Fibroblast of pulmonary artery (primary cell): Measurements from ENCODE around the gene BDKRB1.

Experiments
- DNase-seq: peaks from one replicate; pipeline ENCODE4 v3.0.0-alpha.2; 2010; ENCODE audit warnings: low read depth
- H3K4me3 ChIP-seq: replicated peaks from 2 replicates; pipeline ENCODE4 v1.5.1; 2011; ENCODE audit warnings: low read depth, mild to moderate bottlenecking, control low read depth, low read length, moderate library complexity
- CTCF ChIP-seq: IDR thresholded peaks from 2 replicates; pipeline ENCODE4 v1.5.1; 2011; ENCODE audit warnings: mild to moderate bottlenecking, control low read depth, low read length, inconsistent platforms; ENCODE audit errors: missing control alignments

The BDKRB1 gene

DNA sequence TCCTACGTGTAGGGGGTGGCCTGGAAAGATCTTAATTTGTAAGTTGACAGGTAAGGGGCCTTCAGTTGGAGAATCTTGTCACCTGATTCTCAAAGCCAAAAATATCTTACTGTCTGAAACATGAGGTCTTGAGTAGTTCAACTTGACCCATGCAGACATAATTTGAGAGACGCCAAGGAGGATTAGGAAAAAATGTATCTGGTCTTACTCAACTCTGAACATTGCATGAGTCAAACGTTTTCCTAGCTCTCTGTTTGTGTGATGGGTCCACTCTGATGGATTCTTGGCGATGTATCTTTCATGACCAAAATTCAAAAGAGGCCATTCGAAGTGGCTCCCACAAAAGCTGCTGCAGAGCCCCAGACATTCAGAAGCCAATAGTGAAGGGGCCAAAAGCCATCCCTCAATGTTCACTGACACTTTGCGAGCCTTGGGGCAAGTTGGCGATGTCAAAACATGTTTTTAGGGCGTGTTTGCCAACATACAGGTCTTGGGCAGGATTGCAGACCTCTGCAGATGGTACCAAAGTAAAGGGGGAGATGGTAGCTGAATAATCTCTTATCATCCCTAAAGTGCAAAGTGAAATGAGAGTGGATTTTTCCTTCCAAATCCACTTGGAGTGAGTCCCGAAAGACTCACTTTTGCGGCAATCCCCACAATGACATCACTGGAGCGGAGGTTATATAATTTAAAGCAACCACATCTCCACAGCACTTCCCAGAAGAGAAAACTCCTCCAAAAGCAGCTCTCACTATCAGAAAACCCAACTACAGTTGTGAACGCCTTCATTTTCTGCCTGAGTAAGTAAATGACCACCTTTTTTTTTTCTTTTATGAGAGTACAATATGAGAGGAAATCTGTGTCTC is at the start of gene BDKRB1:
Gene BDKRB1 (plus strand): TSS at position 710 of the 866 bp plus-strand sequence. CDS start 7,473 bp downstream, outside the sequence.
- TF ChIP-seq CTCF: no peak
- DNase-seq: peak; percentile 83
- H3K4me3 ChIP-seq: peak within 1 kb of the TSS; percentile 21

DNA sequence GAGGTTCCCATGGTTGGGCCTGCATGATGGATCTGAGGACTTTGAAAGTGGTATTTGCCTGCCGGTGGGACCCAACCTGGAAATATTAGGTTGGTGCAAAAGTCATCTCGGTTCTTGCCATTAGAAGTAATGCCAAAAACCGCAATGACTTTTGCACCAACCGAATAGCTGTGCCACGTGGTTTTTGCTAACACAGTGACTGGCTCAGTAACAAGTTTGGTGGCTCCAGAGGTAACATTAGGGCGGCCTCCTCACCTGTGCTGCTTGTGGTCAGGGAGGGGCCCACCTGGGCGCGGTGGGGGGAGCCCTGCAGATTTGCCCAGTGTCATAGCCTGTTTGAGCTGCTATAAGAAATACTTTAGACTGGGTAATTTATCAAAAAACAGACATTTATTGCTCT is 49.5 kb upstream of the BDKRB1 start:
- H3K4me3 ChIP-seq: no peak overlapping the region
- no peak for DNase-seq
- no peak for TF ChIP-seq CTCF

DNA sequence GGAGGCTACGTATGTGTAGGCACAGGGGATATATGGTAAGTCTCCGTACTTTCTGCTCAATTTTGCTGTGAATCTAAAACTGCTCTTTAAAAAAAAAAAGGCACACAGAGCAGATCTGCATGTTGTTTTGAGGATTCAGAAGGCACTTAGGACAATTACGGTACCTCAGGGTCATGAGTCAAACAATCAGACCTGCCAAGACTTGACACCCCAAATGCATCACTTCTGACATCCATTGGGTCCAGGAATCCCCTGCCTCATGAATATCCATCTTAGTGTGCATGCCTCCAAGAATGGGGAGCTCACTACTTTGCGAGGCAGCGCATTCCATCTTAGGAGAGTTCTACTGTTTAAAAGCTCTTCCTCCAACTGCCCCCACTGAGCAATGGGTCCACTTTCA is 48.3 kb upstream of the BDKRB1 start:
- no peak for DNase-seq
- TF ChIP-seq CTCF: no peak
- no peak overlapping the region for H3K4me3 ChIP-seq

GRCh38 chr14:96208739-96209138 is 47.3 kb upstream of the BDKRB1 start:
- TF ChIP-seq CTCF: no peak
- H3K4me3 ChIP-seq: no peak overlapping the region
- DNase-seq: no peak

DNA sequence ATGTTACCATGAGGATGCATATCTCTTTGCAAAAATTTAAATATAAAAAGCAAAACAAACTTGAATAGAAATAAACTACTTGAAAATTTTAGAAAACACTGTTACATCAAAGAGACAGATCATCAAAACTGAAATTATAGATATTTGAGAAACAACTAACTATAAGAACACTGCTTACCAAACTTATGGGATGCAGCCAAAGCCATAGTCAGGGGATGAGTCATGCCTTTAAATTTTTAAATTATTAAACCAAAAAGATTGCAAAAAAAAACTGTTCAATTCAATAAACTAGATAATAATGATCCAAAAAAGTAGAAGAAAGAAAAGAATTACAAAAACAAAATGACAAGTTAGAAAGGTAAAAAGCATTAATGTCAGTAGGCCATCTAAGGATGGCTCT is 43.9 kb upstream of the BDKRB1 start:
- H3K4me3 ChIP-seq: no peak overlapping the region
- no peak for TF ChIP-seq CTCF
- no peak for DNase-seq

DNA sequence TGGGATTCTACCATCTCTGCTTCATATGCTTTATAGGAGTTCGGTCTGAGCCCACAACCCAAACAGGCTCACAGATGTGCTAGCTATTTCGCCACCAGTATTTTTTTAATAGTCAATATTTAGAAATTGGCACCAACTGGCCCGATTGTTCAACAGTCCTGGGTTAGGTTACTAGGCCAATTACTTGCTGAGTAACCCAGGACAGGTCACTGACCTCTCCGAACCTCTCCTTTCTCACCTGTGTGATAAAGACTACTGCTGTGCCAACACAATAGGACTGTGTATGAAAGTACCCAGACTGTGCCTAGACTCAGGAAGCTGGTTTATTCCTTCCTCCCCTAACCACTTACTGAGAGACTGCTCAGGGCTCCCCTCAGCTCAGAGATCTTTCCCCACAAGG is 43.1 kb upstream of the BDKRB1 start:
- TF ChIP-seq CTCF: no peak
- DNase-seq: no peak
- no peak overlapping the region for H3K4me3 ChIP-seq
